Skeletal muscle satellite cell (primary cell): ENCODE results near the gene LHCGR.
"Not testable (repeated sequence)": the region's sequence is repeated elsewhere in the genome, so short reads cannot be mapped to it uniquely, and the experiment has no call there.

Experiments
- H3K27me3 ChIP-seq: 2 replicates; pipeline ENCODE4 v1.7.0; 2013; ENCODE audit warnings: low read length; ENCODE audit not compliant: control insufficient read depth, insufficient read depth
- H3K36me3 ChIP-seq: 2 replicates; pipeline ENCODE4 v1.7.0; 2013; ENCODE audit warnings: mild to moderate bottlenecking, control low read depth, low read length; ENCODE audit not compliant: insufficient read depth
- H3K4me1 ChIP-seq: 2 replicates; pipeline ENCODE4 v1.7.0; 2013; ENCODE audit warnings: low read length; ENCODE audit not compliant: control insufficient read depth, insufficient read depth
- H3K4me2 ChIP-seq: 2 replicates; pipeline ENCODE4 v1.7.0; 2013; ENCODE audit warnings: mild to moderate bottlenecking, low read length
- H3K4me3 ChIP-seq: 2 replicates; pipeline ENCODE4 v1.7.0; 2013; ENCODE audit warnings: low read length
- H3K9ac ChIP-seq: 2 replicates; pipeline ENCODE4 v1.7.0; 2013; ENCODE audit warnings: mild to moderate bottlenecking, low read depth, low read length, moderate library complexity
- H3K9me3 ChIP-seq: replicated peaks from 2 replicates; pipeline ENCODE4 v1.7.0; 2013; ENCODE audit warnings: mild to moderate bottlenecking, control low read depth, low read length

Gene LHCGR

GRCh38 chr2:48770181-48770580, 14.7 kb upstream of the LHCGR start:
- H3K4me3 ChIP-seq: no peak overlapping the region
- H3K9me3 ChIP-seq: no peaks in the 10 kb centered on the region
- H3K9ac ChIP-seq: no peak overlapping the region
- no peak overlapping the region for H3K4me2 ChIP-seq
- no peaks in the 10 kb centered on the region for H3K4me1 ChIP-seq
- no peaks in the 10 kb centered on the region for H3K27me3 ChIP-seq
- H3K36me3 ChIP-seq: no peaks in the 10 kb centered on the region

- Histone ChIP-seq H3K4me1 (no peaks in the 10 kb centered on the region), H3K4me2 (no peak overlapping the region), H3K9me3 (no peaks in the 10 kb centered on the region), H3K36me3 (no peaks in the 10 kb centered on the region), H3K4me3 (no peak overlapping the region), H3K9ac (no peak overlapping the region), H3K27me3 (no peaks in the 10 kb centered on the region)
Observed at GRCh38 chr2:48768669-48769068, 13.1 kb upstream of the LHCGR start.

- H3K36me3 ChIP-seq: no peaks in the 10 kb centered on the region
- H3K9me3 ChIP-seq: no peaks in the 10 kb centered on the region
- H3K4me1 ChIP-seq: no peaks in the 10 kb centered on the region
- H3K9ac ChIP-seq: no peak overlapping the region
- no peak overlapping the region for H3K4me2 ChIP-seq
- H3K27me3 ChIP-seq: no peaks in the 10 kb centered on the region
- no peak overlapping the region for H3K4me3 ChIP-seq
Observed at GRCh38 chr2:48767330-48767729, 11.8 kb upstream of the LHCGR start.

GRCh38 chr2:48760826-48761225, 5.3 kb upstream of the LHCGR start:
- no peak overlapping the region for H3K4me2 ChIP-seq
- H3K36me3 ChIP-seq: no peaks in the 10 kb centered on the region
- H3K27me3 ChIP-seq: peaks cover 7% of the 10 kb centered on the region
- H3K9me3 ChIP-seq: no peaks in the 10 kb centered on the region
- no peak overlapping the region for H3K4me3 ChIP-seq
- no peak overlapping the region for H3K9ac ChIP-seq
- H3K4me1 ChIP-seq: no peaks in the 10 kb centered on the region

- Histone ChIP-seq H3K4me2 (no peak overlapping the region), H3K4me1 (no peaks in the 10 kb centered on the region), H3K9ac (no peak overlapping the region), H3K27me3 (peaks cover 15% of the 10 kb centered on the region), H3K4me3 (no peak overlapping the region), H3K9me3 (no peaks in the 10 kb centered on the region), H3K36me3 (no peaks in the 10 kb centered on the region)
Observed at GRCh38 chr2:48759682-48760081, 4.2 kb upstream of the LHCGR start.

GRCh38 chr2:48756289-48756688, 765 bp upstream of the LHCGR start:
- Histone ChIP-seq H3K4me3 (no peak overlapping the region), H3K9me3 (no peaks in the 10 kb centered on the region), H3K4me1 (no peaks in the 10 kb centered on the region), H3K27me3 (peaks cover 15% of the 10 kb centered on the region), H3K4me2 (no peak overlapping the region), H3K9ac (no peak overlapping the region), H3K36me3 (no peaks in the 10 kb centered on the region)

- no peaks in the 10 kb centered on the region for H3K9me3 ChIP-seq
- H3K4me1 ChIP-seq: no peaks in the 10 kb centered on the region
- H3K36me3 ChIP-seq: no peaks in the 10 kb centered on the region
- H3K27me3 ChIP-seq: peaks cover 15% of the 10 kb centered on the region
- no peak overlapping the region for H3K9ac ChIP-seq
- no peak overlapping the region for H3K4me3 ChIP-seq
- H3K4me2 ChIP-seq: peak overlapping the region; percentile 64
Observed at GRCh38 chr2:48754874-48755273, 650 bp downstream of the LHCGR start.

- no peak overlapping the region for H3K4me3 ChIP-seq
- H3K9me3 ChIP-seq: no peaks in the 10 kb centered on the region
- H3K4me2 ChIP-seq: no peak overlapping the region
- H3K36me3 ChIP-seq: no peaks in the 10 kb centered on the region
- H3K4me1 ChIP-seq: no peaks in the 10 kb centered on the region
- peaks cover 15% of the 10 kb centered on the region for H3K27me3 ChIP-seq
- no peak overlapping the region for H3K9ac ChIP-seq
Observed at GRCh38 chr2:48753228-48753627, 2.3 kb downstream of the LHCGR start.

- Histone ChIP-seq H3K27me3 (peaks cover 4% of the 10 kb centered on the region), H3K9me3 (no peaks in the 10 kb centered on the region), H3K4me2 (no peak overlapping the region)
Observed at GRCh38 chr2:48750128-48750739, 5.3 kb downstream of the LHCGR start.

GRCh38 chr2:48749291-48750127, 6.0 kb downstream of the LHCGR start:
- no peaks in the 10 kb centered on the region for H3K4me1 ChIP-seq
- no peaks in the 10 kb centered on the region for H3K36me3 ChIP-seq
- no peak overlapping the region for H3K9ac ChIP-seq
- H3K4me3 ChIP-seq: no peak overlapping the region
- no peak overlapping the region for H3K4me2 ChIP-seq
- no peaks in the 10 kb centered on the region for H3K9me3 ChIP-seq
- H3K27me3 ChIP-seq: no peaks in the 10 kb centered on the region

More at GRCh38 chr2:48750128-48750739, 5.3 kb downstream of the LHCGR start:
- no peaks in the 10 kb centered on the region for H3K36me3 ChIP-seq
- H3K9ac ChIP-seq: no peak overlapping the region
- no peak overlapping the region for H3K4me3 ChIP-seq
- H3K4me1 ChIP-seq: no peaks in the 10 kb centered on the region

GRCh38 chr2:48747319-48747718, 8.2 kb downstream of the LHCGR start:
- Histone ChIP-seq H3K4me1 (no peaks in the 10 kb centered on the region), H3K36me3 (no peaks in the 10 kb centered on the region), H3K9ac (no peak overlapping the region), H3K9me3 (no peaks in the 10 kb centered on the region), H3K27me3 (no peaks in the 10 kb centered on the region), H3K4me2 (no peak overlapping the region), H3K4me3 (no peak overlapping the region)

GRCh38 chr2:48739236-48739635, 16.3 kb downstream of the LHCGR start:
- H3K27me3 ChIP-seq, H3K9me3 ChIP-seq, H3K4me3 ChIP-seq, H3K4me2 ChIP-seq, H3K4me1 ChIP-seq, H3K9ac ChIP-seq, H3K36me3 ChIP-seq: not testable (repeated sequence)
